ENCODE results near the gene TMA7. TPM values are rescaled to one million over a fixed set of nuclear protein-coding genes. Genes with fewer than 3 reads are reported as not detected.

TMA7 gene
- 298 and 375 TPM in 2 replicates for total RNA-seq

GRCh38 chr3:48439820-48440589, at the start of gene TMA7, which contains the start of gene CCDC51:
TSS of gene TMA7 (plus strand) at chr3:48440257. CDS start at chr3:48440297, 40 bp downstream.
TSS of gene CCDC51 (minus strand) at chr3:48440119. CDS start at chr3:48435128, 4,991 bp downstream.

GRCh38 chr3:48429960-48430707, 9.9 kb upstream of the TMA7 start, which contains the start of gene PLXNB1:
TSS of gene PLXNB1 (minus strand) at chr3:48430086. CDS start at chr3:48424611, 5,475 bp downstream.

GRCh38 chr3:48446425-48447193, 6.6 kb downstream of the TMA7 start, which contains the start of gene ATRIP:
TSS of gene ATRIP (plus strand) at chr3:48446737. CDS start at chr3:48446846, 109 bp downstream.

Other genes starting within 250 kb of the TMA7 start
- gene CAMP, start 216.8 kb upstream of the TMA7 start, total RNA-seq = not detected in 2 replicates
- gene ZNF589, start 199.2 kb upstream of the TMA7 start, total RNA-seq = 1.8 and 3.4 TPM in 2 replicates
- gene NME6, start 138.9 kb upstream of the TMA7 start, total RNA-seq = 9.5 and 28.0 TPM in 2 replicates
- gene SPINK8, start 106.6 kb upstream of the TMA7 start, total RNA-seq = not detected in 2 replicates
- not detected in 2 replicates for gene FBXW12, start 68.0 kb upstream of the TMA7 start, total RNA-seq
- 10.9 and 12.4 TPM in 2 replicates for gene PLXNB1, start 10.2 kb upstream of the TMA7 start, total RNA-seq
- gene CCDC51, start 138 bp upstream of the TMA7 start, total RNA-seq = 15.8 and 17.2 TPM in 2 replicates
- 4.7 and 5.3 TPM in 2 replicates for gene ATRIP, start 6.5 kb downstream of the TMA7 start, total RNA-seq
- 119 and 121 TPM in 2 replicates for gene SHISA5, start 63.9 kb downstream of the TMA7 start, total RNA-seq
- gene PFKFB4, start 116.5 kb downstream of the TMA7 start, total RNA-seq = 12.0 and 14.8 TPM in 2 replicates
- 0.31 and 0.64 TPM in 2 replicates for gene UCN2, start 123.5 kb downstream of the TMA7 start, total RNA-seq
- gene COL7A1, start 155.1 kb downstream of the TMA7 start, total RNA-seq = 9.5 and 13.6 TPM in 2 replicates
- gene UQCRC1, start 169.4 kb downstream of the TMA7 start, total RNA-seq = 130 and 150 TPM in 2 replicates
- not detected in 2 replicates for gene TMEM89, start 181.5 kb downstream of the TMA7 start, total RNA-seq
- 17.7 and 19.2 TPM in 2 replicates for gene SLC26A6, start 195.2 kb downstream of the TMA7 start, total RNA-seq
- 1.5 and 2.2 TPM in 2 replicates for gene CELSR3, start 222.6 kb downstream of the TMA7 start, total RNA-seq
- 21.4 and 28.5 TPM in 2 replicates for gene NCKIPSD, start 245.7 kb downstream of the TMA7 start, total RNA-seq

All from cardiac ventricle fibroblast (primary cell).